RPMI8226 (cell line): Measurements from ENCODE around the gene SLC23A3.
A peak's percentile ranks its signal among the peaks of the same experiment; 100 is the strongest.

Source experiments
- DNase-seq: peaks from one replicate; pipeline ENCODE4 v3.0.0-alpha.2; 2015

SLC23A3 gene

GRCh38 chr2:219169930-219170654 lies at the start of gene SLC23A3:
TSS of gene SLC23A3 (minus strand) at chr2:219170029. CDS start at chr2:219169984, 45 bp downstream.
- no peak for DNase-seq

DNA sequence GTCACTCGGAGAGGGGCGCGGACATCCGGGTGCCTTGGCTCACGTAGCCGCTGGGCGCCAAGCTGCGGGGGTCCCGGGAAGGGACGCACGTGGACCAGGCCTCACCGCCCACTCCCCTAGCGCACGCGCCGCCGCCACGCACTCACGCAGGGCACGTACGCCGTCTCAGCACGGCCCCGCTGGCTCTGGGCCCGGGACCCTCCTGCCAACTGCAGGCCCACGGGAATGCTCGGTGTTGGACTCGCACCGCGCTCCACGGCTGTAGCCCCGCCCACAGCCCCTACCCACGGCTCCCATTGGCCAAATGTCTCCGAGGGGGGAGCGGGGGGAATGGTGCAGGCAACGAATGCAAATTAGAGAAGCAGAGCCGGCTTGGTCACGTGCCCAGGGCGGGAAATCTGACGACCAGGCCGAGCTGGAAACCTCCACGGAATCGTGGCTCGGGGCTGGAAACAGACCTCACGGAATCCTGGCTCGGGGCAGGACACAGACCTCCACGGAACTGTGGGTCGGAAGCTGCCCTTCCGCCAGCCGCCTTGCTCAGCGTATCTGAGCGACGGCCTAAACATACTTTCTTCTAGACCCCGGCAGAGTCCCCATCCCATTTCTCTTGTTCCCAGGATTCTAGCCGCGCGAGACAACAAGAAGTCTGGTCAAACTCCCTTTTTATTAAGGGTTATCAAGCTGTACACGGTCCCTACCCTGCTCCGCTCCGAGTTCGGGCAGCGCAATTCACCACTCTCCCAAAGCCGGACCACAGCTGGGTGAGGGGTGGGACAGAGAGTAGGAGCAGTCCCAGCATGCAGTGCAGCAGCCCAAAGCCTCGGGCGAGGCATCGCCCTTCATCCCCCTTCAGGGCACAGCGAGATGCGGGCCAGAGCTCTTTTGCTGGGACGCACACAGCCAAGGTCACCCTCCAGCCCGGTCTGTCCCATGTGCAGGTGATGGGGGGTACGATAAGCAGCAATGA lies 49.2 kb upstream of the SLC23A3 start, which contains the start of gene ABCB6:
Gene ABCB6 (minus strand): TSS at position 227 of the 970 bp plus-strand sequence. CDS start 285 bp downstream, outside the sequence.
- DNase-seq = peak; percentile 77

DNA sequence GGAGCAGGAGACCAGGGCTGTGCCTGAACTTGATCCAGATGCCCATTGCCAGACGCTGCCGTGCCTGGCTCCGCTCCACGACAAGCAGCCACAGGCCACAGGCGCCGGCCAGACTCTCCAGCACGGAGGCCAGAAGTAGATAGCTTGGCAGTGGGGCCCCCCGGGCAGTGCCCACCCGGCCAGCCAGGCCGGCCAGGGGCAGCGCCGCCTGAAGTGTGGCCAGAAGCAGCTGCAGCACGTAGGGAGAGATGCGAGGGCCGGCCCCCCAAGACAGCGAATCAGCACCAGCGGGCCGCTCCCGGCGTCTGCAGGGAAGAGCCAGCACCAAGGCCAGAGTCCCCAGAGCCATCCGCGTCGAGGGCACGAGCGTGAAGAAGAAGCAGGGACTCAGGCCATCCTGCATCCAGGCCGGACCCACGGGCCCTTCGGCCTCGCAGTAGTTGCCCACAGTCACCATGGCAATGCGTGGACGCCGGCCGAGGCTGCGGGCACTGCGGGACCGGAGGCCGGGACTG lies 48.4 kb upstream of the SLC23A3 start:
- peak; percentile 31 for DNase-seq

GRCh38 chr2:219216535-219216915 lies 46.7 kb upstream of the SLC23A3 start:
- DNase-seq = no peak

DNA sequence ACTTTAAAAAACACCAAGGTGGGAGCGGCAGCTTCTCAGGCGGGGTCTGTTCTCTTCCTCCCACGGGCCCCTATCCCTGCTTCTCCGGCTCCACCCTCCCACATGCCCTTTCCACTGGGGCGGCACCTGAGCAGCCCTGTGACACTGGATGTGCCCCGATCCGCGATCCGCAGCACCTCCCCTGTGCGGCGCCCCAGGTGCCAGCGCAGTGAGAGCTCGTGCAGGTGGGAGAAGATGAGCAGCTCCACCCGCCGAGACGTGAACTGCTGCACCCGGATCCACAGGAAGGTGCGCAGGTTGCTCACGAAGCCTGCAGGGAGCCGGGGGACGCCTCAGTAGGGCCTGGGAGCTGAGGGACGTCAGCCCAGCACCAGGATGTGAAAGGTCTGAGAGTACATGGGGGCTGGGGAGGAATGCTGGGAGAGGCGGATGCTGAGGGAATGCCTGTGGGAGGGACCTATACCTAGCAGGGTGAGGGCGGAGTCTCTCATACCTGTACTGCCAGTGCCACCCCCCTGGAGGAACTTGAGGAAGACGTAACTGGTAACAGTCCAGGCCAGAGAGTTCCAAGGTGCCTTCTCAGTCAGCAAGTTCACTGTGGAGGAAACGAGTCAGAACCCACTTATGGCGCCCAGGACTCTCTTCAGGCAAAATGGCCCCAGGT lies 46.2 kb upstream of the SLC23A3 start:
- DNase-seq = no peak

- DNase-seq = no peak
These were observed 45.0 kb upstream of the SLC23A3 start for GRCh38 chr2:219214786-219215185.

DNA sequence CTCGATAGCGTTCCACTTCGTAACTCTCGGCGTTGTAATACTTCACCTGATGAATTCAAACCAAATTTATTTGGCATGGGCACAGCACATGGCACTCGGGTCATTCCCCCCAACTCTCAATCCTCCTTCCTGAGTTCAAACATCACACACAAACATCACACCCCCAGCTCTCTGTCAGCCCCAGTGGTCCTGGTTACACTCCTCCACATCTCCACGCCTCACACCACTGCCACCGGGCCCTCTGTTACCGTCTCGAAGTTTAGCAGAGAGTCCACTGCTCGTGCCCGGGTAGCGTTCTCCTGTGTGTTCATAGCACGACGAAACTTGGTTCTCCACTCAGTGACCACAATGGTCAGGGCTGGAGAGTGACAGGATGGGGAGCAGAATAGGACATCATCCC lies 44.3 kb upstream of the SLC23A3 start:
- DNase-seq = no peak

- DNase-seq = no peak
These were observed 43.8 kb upstream of the SLC23A3 start for GRCh38 chr2:219213486-219214071.

- DNase-seq = no peak
These were observed 43.2 kb upstream of the SLC23A3 start for GRCh38 chr2:219213026-219213415.

DNA sequence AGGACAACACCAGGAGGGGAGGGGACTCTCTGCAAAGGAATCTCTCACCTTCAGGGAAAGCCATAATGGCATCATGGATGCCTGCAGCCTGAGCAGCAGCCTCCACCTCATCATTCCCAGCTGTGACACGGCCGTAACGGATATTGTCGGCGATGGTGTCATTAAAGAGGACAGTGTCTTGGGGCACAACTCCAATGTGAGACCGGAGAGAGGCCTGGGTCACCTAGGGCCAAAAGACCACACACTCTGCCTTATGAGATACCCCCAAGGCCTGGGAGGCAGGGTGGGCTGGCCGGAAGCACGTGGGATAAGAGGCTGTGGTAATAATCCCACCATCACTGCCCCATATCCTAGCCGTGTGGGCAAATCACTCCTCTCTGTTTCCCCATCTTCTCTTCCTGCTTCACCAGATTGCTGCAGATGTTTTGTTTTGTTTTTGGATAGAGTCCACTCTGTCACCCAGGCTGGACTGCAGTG lies 41.1 kb upstream of the SLC23A3 start:
- DNase-seq = no peak

DNA sequence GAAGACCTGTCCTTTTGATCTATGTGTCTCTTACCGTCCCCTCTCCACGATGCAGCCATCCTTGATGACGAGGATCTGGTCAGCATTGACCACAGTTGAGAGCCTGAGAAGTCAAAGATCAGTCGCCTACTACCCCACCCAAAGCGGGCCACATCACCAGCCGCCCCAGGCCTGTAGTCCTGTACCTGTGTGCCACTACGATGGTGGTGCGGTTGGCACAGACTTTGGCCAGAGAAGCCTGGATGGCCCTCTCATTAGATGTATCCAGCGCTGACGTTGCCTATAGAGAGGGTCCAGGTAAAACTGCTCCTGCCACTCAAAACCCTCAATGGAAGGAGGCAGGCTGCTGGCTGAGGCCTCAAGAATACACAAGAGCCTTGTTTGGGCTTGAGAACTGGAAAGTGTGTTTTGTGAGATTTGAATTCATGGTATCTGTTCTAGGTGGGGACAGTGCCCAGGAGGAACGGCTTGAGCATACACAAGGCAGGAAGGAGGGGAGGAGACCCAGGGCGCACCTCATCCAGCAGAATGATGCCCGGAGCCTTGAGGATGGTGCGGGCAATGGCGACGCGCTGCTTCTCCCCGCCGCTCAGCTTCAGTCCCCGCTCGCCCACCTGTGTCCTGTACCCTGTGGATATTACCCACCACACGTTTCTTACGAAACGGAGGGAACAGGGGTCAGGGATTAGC lies 40.5 kb upstream of the SLC23A3 start:
- DNase-seq = no peak

- DNase-seq = no peak
These were observed 39.7 kb upstream of the SLC23A3 start for GRCh38 chr2:219209236-219210195.

DNA sequence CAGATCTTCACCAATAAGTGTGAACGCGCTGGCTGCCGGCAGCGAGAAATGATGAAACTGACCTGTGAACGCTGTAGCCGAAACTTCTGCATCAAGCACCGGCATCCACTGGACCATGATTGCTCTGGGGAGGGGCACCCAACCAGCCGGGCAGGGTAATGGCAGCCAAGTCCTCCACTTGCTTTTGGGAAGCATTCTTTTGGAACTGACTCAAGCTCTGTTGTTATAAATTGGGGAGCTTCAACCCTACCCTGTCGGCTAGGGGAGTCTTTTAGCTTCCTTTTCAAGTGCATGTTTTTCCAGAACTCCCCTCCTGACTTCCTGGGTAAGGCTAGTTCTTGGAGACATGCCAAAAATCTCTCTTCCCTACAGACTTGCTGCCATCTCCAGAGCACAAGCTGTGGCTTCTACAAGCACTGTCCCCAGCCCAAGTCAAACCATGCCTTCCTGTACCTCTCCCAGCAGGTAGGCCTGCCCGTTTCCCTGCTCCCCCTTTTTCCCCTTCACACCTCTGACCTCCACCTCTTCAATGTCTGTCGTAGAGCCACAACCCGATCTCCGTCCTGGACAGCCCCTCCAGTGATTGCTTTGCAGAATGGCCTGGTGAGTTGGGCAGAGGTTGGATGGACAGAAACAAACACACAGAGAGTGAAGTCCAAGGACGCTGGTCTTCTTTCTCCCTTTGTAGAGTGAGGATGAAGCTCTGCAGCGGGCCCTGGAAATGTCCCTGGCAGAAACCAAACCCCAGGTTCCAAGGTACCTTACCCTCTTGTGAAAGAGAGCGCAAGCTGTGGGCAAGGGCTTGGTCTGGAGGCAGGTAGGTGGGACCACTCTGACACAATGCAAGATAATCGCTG lies 38.3 kb upstream of the SLC23A3 start:
- no peak for DNase-seq

- DNase-seq = no peak
These were observed 37.5 kb upstream of the SLC23A3 start for GRCh38 chr2:219207134-219207883.

DNA sequence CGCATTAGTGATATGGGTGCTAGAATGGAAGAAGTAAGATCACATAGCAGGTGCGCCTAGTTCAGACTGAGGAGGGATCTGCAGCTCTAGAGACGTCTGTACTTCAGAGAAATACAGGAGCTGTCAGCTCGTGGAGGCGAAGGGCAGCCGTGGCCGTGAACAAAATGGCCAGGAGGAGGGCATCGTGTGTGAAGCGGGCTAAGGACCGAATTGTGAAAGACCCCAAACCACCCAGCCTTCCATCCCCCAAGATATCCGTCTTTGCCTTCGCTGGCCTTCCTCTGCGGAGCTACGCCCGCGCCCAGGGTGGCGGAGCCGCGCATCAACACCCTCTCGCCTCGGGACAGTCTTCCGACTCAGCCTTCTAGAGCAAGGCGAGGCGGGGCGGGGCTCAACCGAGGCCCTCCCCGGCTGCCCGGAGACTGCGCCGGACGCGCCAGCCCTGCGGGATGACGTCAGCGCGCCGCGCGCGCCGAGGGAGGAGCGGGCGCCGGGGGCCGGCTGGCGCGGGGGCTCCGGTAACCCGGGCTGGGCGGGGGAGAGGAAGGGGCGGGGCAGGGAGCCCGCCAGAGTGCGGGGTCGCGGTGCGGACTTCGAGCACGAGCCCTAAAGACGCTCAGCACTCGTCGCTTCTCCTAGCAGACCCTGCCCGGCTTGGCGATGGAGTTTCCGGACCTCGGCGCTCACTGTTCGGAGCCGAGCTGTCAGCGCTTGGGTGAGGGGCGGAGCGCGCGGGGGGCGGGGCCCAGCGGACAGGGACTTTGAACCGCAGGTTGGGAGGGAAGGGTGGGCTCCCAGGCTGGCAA lies 36.7 kb upstream of the SLC23A3 start, which contains the start of gene ZFAND2B:
Gene ZFAND2B (plus strand): TSS at position 455 of the 806 bp plus-strand sequence. CDS start 206 bp downstream, at position 661.
- DNase-seq = peak; percentile 93

DNA sequence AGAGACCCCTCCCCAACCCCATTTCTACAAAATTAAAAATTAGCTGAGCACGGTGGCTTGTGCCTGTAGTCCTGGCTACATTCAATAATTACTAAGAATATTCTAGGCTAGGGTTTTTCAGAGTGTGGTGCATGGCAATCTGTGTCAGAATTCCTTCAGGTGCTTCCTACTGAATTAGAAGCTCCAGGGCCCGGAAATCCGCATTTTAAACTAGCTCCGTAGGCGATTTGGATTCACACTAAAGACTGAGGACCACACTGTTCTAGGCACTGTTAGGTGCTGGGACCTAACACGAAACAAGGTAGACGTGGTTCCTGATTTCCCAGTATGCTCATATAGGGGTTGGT lies 36.1 kb upstream of the SLC23A3 start:
- no peak for DNase-seq

GRCh38 chr2:219205165-219205538 lies 35.3 kb upstream of the SLC23A3 start:
- DNase-seq = no peak
